ENCODE results near the gene PFKFB3.

DNA sequence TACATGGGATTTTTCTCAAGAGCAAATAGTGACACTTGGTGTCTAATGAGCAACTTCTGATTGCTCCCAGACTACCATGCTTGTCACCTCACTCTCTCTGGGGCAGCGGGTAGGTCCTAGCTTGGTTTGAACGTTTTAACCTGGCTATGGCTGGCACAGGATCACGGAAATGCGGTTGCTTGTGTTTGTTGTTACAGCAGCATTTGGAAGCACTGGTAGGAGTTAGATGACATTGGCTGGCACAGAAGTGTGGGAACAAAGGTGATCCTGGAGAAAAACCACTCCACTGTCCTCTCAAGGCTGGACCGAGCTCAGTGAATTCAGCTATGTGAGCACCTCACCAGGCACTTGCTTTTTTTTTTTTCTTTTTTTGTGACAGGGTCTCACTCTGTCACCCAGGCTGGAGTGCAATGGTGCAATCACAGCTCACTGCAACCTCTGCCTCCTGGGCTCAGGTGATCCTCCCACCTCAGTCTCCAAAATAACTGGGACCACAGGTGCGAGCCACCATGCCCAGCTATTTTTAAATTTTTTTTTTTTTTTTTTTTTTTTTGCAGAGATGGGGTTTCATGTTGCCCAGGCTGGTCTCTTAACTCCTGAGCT lies 3.5 kb upstream of the PFKFB3 start:
- TF ChIP-seq CTCF (IDR thresholded peaks at IDR 0.05) (no peak), POLR2A (IDR thresholded peaks at IDR 0.05) (no peak), POLR2AphosphoS5 (IDR thresholded peaks at IDR 0.05) (no peak)
